ENCODE measurements around the gene UPK2.
"Not testable (repeated sequence)": the region's sequence is repeated elsewhere in the genome, so short reads cannot be mapped to it uniquely, and the experiment has no call there.

UPK2 gene

DNA sequence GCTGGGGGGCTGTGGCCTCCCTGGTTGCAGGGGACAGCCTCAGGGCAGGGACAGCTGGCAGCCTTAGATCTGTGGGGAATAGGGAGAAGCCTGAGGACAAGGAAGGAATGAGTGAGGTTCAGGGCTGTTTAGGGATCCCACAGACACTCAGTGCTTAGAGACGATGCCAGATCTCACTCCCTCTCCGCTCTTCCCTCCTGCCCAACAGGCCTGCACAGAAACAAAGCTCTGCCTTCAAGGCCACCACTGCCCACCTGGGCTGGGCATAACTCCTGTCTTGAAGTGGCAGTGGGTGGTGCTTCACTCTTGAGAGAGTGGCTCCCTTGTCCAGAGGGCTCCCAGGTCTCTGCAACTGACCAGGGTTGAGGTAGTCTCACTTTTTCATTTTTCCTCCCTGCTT, 28.7 kb downstream of the UPK2 start:
- Histone ChIP-seq H4K20me1 (ENCODE audit: insufficient read depth, low read length, poor library complexity, severe bottlenecking) (no peaks in the 10 kb centered on the region), H3K79me2 (ENCODE audit: insufficient read depth, low read length) (no peaks in the 10 kb centered on the region), H3F3A (ENCODE audit: low read depth) (no peaks in the 10 kb centered on the region), H3K4me2 (ENCODE audit: low read depth, low read length, poor library complexity, severe bottlenecking) (no peak overlapping the region), H3K4me1 (ENCODE audit: insufficient read depth, low read length, poor library complexity, severe bottlenecking) (no peaks in the 10 kb centered on the region), H3K9ac (ENCODE audit: low read depth, low read length, poor library complexity, severe bottlenecking) (no peak overlapping the region), H2AFZ (ENCODE audit: low read length) (no peak overlapping the region), H3K4me3 (ENCODE audit: low read length, poor library complexity, severe bottlenecking) (no peak overlapping the region), H3K9me3 (ENCODE audit: insufficient read depth, low read depth, low read length) (no peaks in the 10 kb centered on the region), H3K9me2 (replicated peaks; ENCODE audit: low read depth, low read length) (no peaks in the 10 kb centered on the region), H3K27me3 (ENCODE audit: insufficient read depth, low read length, poor library complexity, severe bottlenecking) (no peaks in the 10 kb centered on the region), H3K36me3 (ENCODE audit: insufficient read depth, low read length) (no peaks in the 10 kb centered on the region)
- no peak for TF ChIP-seq EZH2phosphoT487 (IDR thresholded peaks at IDR 0.05; ENCODE audit: borderline replicate concordance)
- TF ChIP-seq, protein P1, sequence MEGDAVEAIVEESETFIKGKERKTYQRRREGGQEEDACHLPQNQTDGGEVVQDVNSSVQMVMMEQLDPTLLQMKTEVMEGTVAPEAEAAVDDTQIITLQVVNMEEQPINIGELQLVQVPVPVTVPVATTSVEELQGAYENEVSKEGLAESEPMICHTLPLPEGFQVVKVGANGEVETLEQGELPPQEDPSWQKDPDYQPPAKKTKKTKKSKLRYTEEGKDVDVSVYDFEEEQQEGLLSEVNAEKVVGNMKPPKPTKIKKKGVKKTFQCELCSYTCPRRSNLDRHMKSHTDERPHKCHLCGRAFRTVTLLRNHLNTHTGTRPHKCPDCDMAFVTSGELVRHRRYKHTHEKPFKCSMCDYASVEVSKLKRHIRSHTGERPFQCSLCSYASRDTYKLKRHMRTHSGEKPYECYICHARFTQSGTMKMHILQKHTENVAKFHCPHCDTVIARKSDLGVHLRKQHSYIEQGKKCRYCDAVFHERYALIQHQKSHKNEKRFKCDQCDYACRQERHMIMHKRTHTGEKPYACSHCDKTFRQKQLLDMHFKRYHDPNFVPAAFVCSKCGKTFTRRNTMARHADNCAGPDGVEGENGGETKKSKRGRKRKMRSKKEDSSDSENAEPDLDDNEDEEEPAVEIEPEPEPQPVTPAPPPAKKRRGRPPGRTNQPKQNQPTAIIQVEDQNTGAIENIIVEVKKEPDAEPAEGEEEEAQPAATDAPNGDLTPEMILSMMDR (conservative IDR thresholded peaks at IDR 0.05; ENCODE audit: low read length) = no peak

DNA sequence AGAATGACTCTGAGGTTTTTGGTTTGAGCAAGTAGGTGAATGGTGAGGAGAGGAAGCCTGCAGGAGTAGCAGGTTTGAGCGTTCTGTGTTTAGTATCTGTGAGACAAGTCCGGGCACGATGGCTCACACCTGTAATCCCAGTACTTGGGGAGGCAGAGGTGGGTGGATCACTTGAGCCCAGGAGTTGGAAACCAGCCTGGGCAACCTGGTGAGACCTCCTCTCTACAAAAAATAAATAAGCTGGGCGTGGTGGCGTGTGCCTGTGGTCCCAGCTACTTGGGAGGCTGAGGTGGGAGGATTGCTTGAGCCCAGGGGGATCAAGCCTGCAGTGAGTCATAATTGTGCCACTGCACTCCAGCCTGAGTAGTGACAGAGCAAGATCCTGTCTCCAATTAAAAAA, 32.2 kb downstream of the UPK2 start:
- Histone ChIP-seq H3K4me1 (ENCODE audit: insufficient read depth, low read length, poor library complexity, severe bottlenecking) (no peaks in the 10 kb centered on the region), H3K79me2 (ENCODE audit: insufficient read depth, low read length) (no peaks in the 10 kb centered on the region), H3K4me2 (ENCODE audit: low read depth, low read length, poor library complexity, severe bottlenecking) (no peak overlapping the region), H3K27me3 (ENCODE audit: insufficient read depth, low read length, poor library complexity, severe bottlenecking) (no peaks in the 10 kb centered on the region), H3K4me3 (ENCODE audit: low read length, poor library complexity, severe bottlenecking) (no peak overlapping the region), H3K36me3 (ENCODE audit: insufficient read depth, low read length) (no peaks in the 10 kb centered on the region), H3F3A (ENCODE audit: low read depth) (no peaks in the 10 kb centered on the region), H4K20me1 (ENCODE audit: insufficient read depth, low read length, poor library complexity, severe bottlenecking) (no peaks in the 10 kb centered on the region), H3K9ac (ENCODE audit: low read depth, low read length, poor library complexity, severe bottlenecking) (no peak overlapping the region), H2AFZ (ENCODE audit: low read length) (no peak overlapping the region), H3K9me3 (ENCODE audit: insufficient read depth, low read depth, low read length) (no peaks in the 10 kb centered on the region), H3K9me2 (replicated peaks; ENCODE audit: low read depth, low read length) (no peaks in the 10 kb centered on the region)
- TF ChIP-seq, protein P1 (conservative IDR thresholded peaks at IDR 0.05; ENCODE audit: low read length) = no peak
- TF ChIP-seq EZH2phosphoT487 (IDR thresholded peaks at IDR 0.05; ENCODE audit: borderline replicate concordance) = no peak

- H3K27me3 ChIP-seq (ENCODE audit: insufficient read depth, low read length, poor library complexity, severe bottlenecking); H3K9me2 ChIP-seq (replicated peaks; ENCODE audit: low read depth, low read length): not testable (repeated sequence)
- peaks cover 10% of the 10 kb centered on the region; the same call in 1 of the 2 replicates for H3K79me2 ChIP-seq (ENCODE audit: insufficient read depth, low read length)
These were observed 35.5 kb downstream of the UPK2 start for GRCh38 chr11:118991486-118992038.

DNA sequence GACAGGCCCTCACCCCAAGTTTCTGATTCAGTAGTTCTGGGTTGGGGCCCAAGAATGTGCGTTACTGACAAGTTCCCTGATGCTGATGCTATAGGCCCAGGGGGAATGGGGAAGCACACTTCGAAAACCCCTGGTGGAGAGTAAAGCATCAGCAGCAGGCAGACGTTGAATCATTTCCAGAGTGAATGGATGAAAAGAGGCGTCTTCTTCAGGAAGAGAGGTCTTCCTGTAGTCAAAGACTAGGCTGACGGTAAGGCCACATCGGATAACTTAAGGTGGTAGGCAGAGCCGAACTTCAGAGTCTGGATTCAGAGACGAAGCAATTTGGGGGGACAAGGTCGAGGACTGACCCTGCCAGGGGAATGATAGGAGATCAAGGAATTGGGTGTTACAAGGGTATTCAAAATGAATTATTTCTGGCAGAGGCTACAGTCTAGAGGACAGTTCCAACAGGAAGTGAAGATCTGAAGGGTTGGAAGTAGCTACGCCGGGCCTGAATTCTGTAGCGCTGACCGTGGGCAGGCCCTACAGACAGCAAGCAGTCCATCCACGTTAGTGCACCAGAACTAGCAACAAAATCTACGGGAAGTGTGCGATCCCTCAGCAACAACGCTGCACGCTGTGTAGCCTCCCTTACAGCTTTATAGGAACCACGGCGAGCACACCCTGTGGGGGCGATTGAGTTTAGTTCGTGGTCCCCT, 41.0 kb downstream of the UPK2 start:
- Histone ChIP-seq H3K36me3 (ENCODE audit: insufficient read depth, low read length) (no peaks in the 10 kb centered on the region), H3K79me2 (ENCODE audit: insufficient read depth, low read length) (peaks cover 57% of the 10 kb centered on the region)

More at GRCh38 chr11:118991486-118992038, 35.5 kb downstream of the UPK2 start:
- H3F3A ChIP-seq (ENCODE audit: low read depth); H3K4me2 ChIP-seq (ENCODE audit: low read depth, low read length, poor library complexity, severe bottlenecking); H2AFZ ChIP-seq (ENCODE audit: low read length); H3K4me1 ChIP-seq (ENCODE audit: insufficient read depth, low read length, poor library complexity, severe bottlenecking); H3K9me3 ChIP-seq (ENCODE audit: insufficient read depth, low read depth, low read length); H3K4me3 ChIP-seq (ENCODE audit: low read length, poor library complexity, severe bottlenecking); H4K20me1 ChIP-seq (ENCODE audit: insufficient read depth, low read length, poor library complexity, severe bottlenecking); H3K36me3 ChIP-seq (ENCODE audit: insufficient read depth, low read length); H3K9ac ChIP-seq (ENCODE audit: low read depth, low read length, poor library complexity, severe bottlenecking): not testable (repeated sequence)

More for the DNA sequence above, 41.0 kb downstream of the UPK2 start:
- Histone ChIP-seq H3K27me3 (ENCODE audit: insufficient read depth, low read length, poor library complexity, severe bottlenecking) (no peaks in the 10 kb centered on the region), H3K4me3 (ENCODE audit: low read length, poor library complexity, severe bottlenecking) (peak overlapping the region; percentile 86), H3K9me2 (replicated peaks; ENCODE audit: low read depth, low read length) (no peaks in the 10 kb centered on the region), H3F3A (ENCODE audit: low read depth) (no peaks in the 10 kb centered on the region), H3K4me2 (ENCODE audit: low read depth, low read length, poor library complexity, severe bottlenecking) (peak overlapping the region; percentile 86), H2AFZ (ENCODE audit: low read length) (peak overlapping the region; percentile 80), H3K9me3 (ENCODE audit: insufficient read depth, low read depth, low read length) (no peaks in the 10 kb centered on the region), H3K4me1 (ENCODE audit: insufficient read depth, low read length, poor library complexity, severe bottlenecking) (peaks cover 28% of the 10 kb centered on the region), H4K20me1 (ENCODE audit: insufficient read depth, low read length, poor library complexity, severe bottlenecking) (peaks cover 10% of the 10 kb centered on the region), H3K9ac (ENCODE audit: low read depth, low read length, poor library complexity, severe bottlenecking) (peak overlapping the region; percentile 95)
- no peak for TF ChIP-seq EZH2phosphoT487 (IDR thresholded peaks at IDR 0.05; ENCODE audit: borderline replicate concordance)
- TF ChIP-seq, protein P1 (conservative IDR thresholded peaks at IDR 0.05; ENCODE audit: low read length) = peak; percentile 47

Measured in Loucy (cell line).